Measurements from ENCODE around the gene SRSF5.
A peak's percentile ranks its signal among the peaks of the same experiment; 100 is the strongest.
"Not testable (repeated sequence)": the region's sequence is repeated elsewhere in the genome, so short reads cannot be mapped to it uniquely, and the experiment has no call there.

SRSF5 gene

GRCh38 chr14:69766984-69767368 is at the start of gene SRSF5:
SRSF5 (plus strand) TSS chr14:69767142; CDS start chr14:69768157, 1,015 bp downstream.
- ATAC-seq (peak; percentile 88), DNase-seq (peak; percentile 90 to 94)
- peak within 1 kb of the TSS; percentile 100 for H3K27ac Mint-ChIP-seq
- peaks cover 11 to 14% of the 10 kb centered on the region in 2 donors for H3K9me3 Mint-ChIP-seq
- no peaks in the 10 kb centered on the region for H3K27me3 Mint-ChIP-seq
- H3K4me1 Mint-ChIP-seq, result peaks cover 80% of the 10 kb centered on the region
- peak within 1 kb of the TSS; percentile 93 to 100 for H3K4me3 Mint-ChIP-seq

GRCh38 chr14:69718614-69719013 is 48.3 kb upstream of the SRSF5 start:
- not testable (repeated sequence) for H3K9me3 Mint-ChIP-seq, H3K4me3 Mint-ChIP-seq, DNase-seq, H3K27ac Mint-ChIP-seq, ATAC-seq, H3K27me3 Mint-ChIP-seq
- H3K4me1 Mint-ChIP-seq, result peaks cover 26% of the 10 kb centered on the region

GRCh38 chr14:69719501-69719951 is 47.4 kb upstream of the SRSF5 start:
- no peak for DNase-seq
- Mint-ChIP-seq H3K9me3 (no peaks in the 10 kb centered on the region), H3K4me1 (peaks cover 25% of the 10 kb centered on the region), H3K4me3 (no peak overlapping the region), H3K27me3 (no peaks in the 10 kb centered on the region), H3K27ac (no peak overlapping the region)
- no peak for ATAC-seq

GRCh38 chr14:69720912-69721311 is 46.0 kb upstream of the SRSF5 start:
- Mint-ChIP-seq H3K27me3 (peaks cover 8% of the 10 kb centered on the region), H3K9me3 (no peaks in the 10 kb centered on the region), H3K4me1 (peaks cover 14% of the 10 kb centered on the region), H3K4me3 (no peak overlapping the region), H3K27ac (no peak overlapping the region)
- ATAC-seq, result no peak
- DNase-seq, result no peak

- DNase-seq (peak; percentile 83 to 85), ATAC-seq (peak; percentile 94)
- no peaks in the 10 kb centered on the region for H3K9me3 Mint-ChIP-seq
- peaks cover 27% of the 10 kb centered on the region for H3K4me1 Mint-ChIP-seq
- peaks cover 10% of the 10 kb centered on the region for H3K27me3 Mint-ChIP-seq
- peak overlapping the region; percentile 71 to 75 for H3K4me3 Mint-ChIP-seq
- H3K27ac Mint-ChIP-seq, result peak overlapping the region in 1 of 2 donors; percentile 64
These were observed 40.0 kb upstream of the SRSF5 start for GRCh38 chr14:69726761-69727511.

GRCh38 chr14:69727860-69728259 is 39.1 kb upstream of the SRSF5 start:
- ATAC-seq (no peak), DNase-seq (no peak)
- Mint-ChIP-seq H3K27me3 (peaks cover 10% of the 10 kb centered on the region), H3K9me3 (no peaks in the 10 kb centered on the region), H3K4me3 (no peak overlapping the region), H3K27ac (no peak overlapping the region), H3K4me1 (peaks cover 27% of the 10 kb centered on the region)

GRCh38 chr14:69731919-69732598 is 34.9 kb upstream of the SRSF5 start:
- not testable (repeated sequence) for H3K4me3 Mint-ChIP-seq, DNase-seq, ATAC-seq, H3K9me3 Mint-ChIP-seq, H3K27ac Mint-ChIP-seq
- H3K27me3 Mint-ChIP-seq, result peaks cover 24% of the 10 kb centered on the region
- peaks cover 14% of the 10 kb centered on the region for H3K4me1 Mint-ChIP-seq

GRCh38 chr14:69736405-69736804 is 30.5 kb upstream of the SRSF5 start:
- ATAC-seq, H3K4me3 Mint-ChIP-seq, DNase-seq, H3K4me1 Mint-ChIP-seq, H3K9me3 Mint-ChIP-seq, H3K27ac Mint-ChIP-seq: not testable (repeated sequence)
- peaks cover 26% of the 10 kb centered on the region for H3K27me3 Mint-ChIP-seq

GRCh38 chr14:69741055-69741454 is 25.9 kb upstream of the SRSF5 start:
- Mint-ChIP-seq H3K27ac (no peak overlapping the region), H3K9me3 (no peaks in the 10 kb centered on the region), H3K4me1 (peaks cover 8% of the 10 kb centered on the region), H3K4me3 (no peak overlapping the region), H3K27me3 (peaks cover 12% of the 10 kb centered on the region)
- no peak for ATAC-seq
- DNase-seq, result no peak

GRCh38 chr14:69749956-69750355 is 17.0 kb upstream of the SRSF5 start:
- H3K4me3 Mint-ChIP-seq, result no peak overlapping the region
- peak overlapping the region in 1 of 2 donors; percentile 27 for H3K27ac Mint-ChIP-seq
- no peaks in the 10 kb centered on the region for H3K9me3 Mint-ChIP-seq
- H3K27me3 Mint-ChIP-seq, result no peaks in the 10 kb centered on the region
- no peak for ATAC-seq
- no peak for DNase-seq
- peaks cover 21% of the 10 kb centered on the region for H3K4me1 Mint-ChIP-seq

- ATAC-seq, result no peak
- peaks cover 24% of the 10 kb centered on the region for H3K4me1 Mint-ChIP-seq
- no peak overlapping the region for H3K4me3 Mint-ChIP-seq
- DNase-seq, result no peak
- H3K27me3 Mint-ChIP-seq, result no peaks in the 10 kb centered on the region
- no peak overlapping the region for H3K27ac Mint-ChIP-seq
- no peaks in the 10 kb centered on the region for H3K9me3 Mint-ChIP-seq
These were observed 16.4 kb upstream of the SRSF5 start for GRCh38 chr14:69750495-69750894.

GRCh38 chr14:69752773-69753172 is 14.2 kb upstream of the SRSF5 start:
- Mint-ChIP-seq H3K9me3 (no peaks in the 10 kb centered on the region), H3K27me3 (no peaks in the 10 kb centered on the region), H3K27ac (no peak overlapping the region), H3K4me3 (no peak overlapping the region), H3K4me1 (peaks cover 12% of the 10 kb centered on the region)
- ATAC-seq, result no peak
- no peak for DNase-seq

- peaks cover 12% of the 10 kb centered on the region for H3K4me1 Mint-ChIP-seq
- ATAC-seq (no peak), DNase-seq (no peak)
- H3K9me3 Mint-ChIP-seq, result no peaks in the 10 kb centered on the region
- no peak overlapping the region for H3K4me3 Mint-ChIP-seq
- no peaks in the 10 kb centered on the region for H3K27me3 Mint-ChIP-seq
- H3K27ac Mint-ChIP-seq, result no peak overlapping the region
These were observed 13.1 kb upstream of the SRSF5 start for GRCh38 chr14:69753860-69754259.

- ATAC-seq (no peak), DNase-seq (no peak)
- Mint-ChIP-seq H3K9me3 (no peaks in the 10 kb centered on the region), H3K27me3 (no peaks in the 10 kb centered on the region), H3K4me3 (no peak overlapping the region), H3K4me1 (peaks cover 12% of the 10 kb centered on the region), H3K27ac (no peak overlapping the region)
These were observed 12.5 kb upstream of the SRSF5 start for GRCh38 chr14:69754487-69754886.

GRCh38 chr14:69755296-69755695 is 11.6 kb upstream of the SRSF5 start:
- peaks cover 12% of the 10 kb centered on the region for H3K4me1 Mint-ChIP-seq
- DNase-seq (no peak), ATAC-seq (no peak)
- H3K4me3 Mint-ChIP-seq, result no peak overlapping the region
- peak overlapping the region in 1 of 2 donors; percentile 69 for H3K27ac Mint-ChIP-seq
- H3K9me3 Mint-ChIP-seq, result no peaks in the 10 kb centered on the region
- no peaks in the 10 kb centered on the region for H3K27me3 Mint-ChIP-seq

GRCh38 chr14:69755784-69756183 is 11.2 kb upstream of the SRSF5 start:
- Mint-ChIP-seq H3K4me1 (peaks cover 14% of the 10 kb centered on the region), H3K27ac (peak overlapping the region in 1 of 2 donors; percentile 69), H3K27me3 (no peaks in the 10 kb centered on the region), H3K9me3 (no peaks in the 10 kb centered on the region), H3K4me3 (no peak overlapping the region)
- ATAC-seq, result no peak
- DNase-seq, result no peak
